Body of pancreas (tissue), 4 donors: Measurements from ENCODE around the gene FILIP1L.

Source experiments
- CTCF ChIP-seq, 7 experiments: fragments of 450-650 bp in 4 of 7; fragments of 200-600 bp in 3 of 7; sonication (generic) in 3 of 7; IDR thresholded peaks; one replicate each; pipeline ENCODE4 v1.5.1; 2016 to 2019; ENCODE audit warnings: antibody characterized with exemption in 7 of 7
- POLR2A ChIP-seq, 3 donors: fragments of 450-650 bp; IDR thresholded peaks; one replicate each; pipeline ENCODE4 v1.6.1; 2016; ENCODE audit warnings: antibody characterized with exemption in 3 of 3, mild to moderate bottlenecking in 2 of 3

GRCh38 chr3:100044369-100044768 is 69.9 kb downstream of the FILIP1L start:
- TF ChIP-seq CTCF (IDR thresholded peaks at IDR 0.05): no peak
- TF ChIP-seq POLR2A (IDR thresholded peaks at IDR 0.05): no peak
